NCI-H82 (cell line): ENCODE measurements around the gene RNF123.

Experiments
- DNase-seq: peaks from one replicate; lab custom pipeline; 2025; lab: John Stamatoyannopoulos, UW

The RNF123 gene

DNA sequence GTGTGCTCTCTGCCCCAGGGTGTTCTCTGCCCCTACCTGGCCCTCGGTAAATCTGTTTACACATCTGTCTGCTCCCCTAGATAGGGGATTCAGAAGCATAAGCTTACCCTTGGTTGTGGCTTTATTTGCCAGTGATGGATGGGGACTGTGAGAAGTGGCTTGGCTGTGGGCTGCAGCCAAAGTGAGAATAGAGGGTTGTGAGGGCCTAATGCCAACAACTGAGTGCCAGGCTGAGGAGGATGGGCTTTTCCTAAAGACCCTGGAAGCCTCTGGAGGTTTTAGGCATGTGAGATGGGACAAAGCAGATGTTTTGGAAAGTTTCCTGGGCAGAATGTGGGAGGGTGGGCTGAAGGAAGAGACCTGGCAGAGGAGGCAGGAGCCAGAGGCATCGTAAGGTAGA, 30.6 kb upstream of the RNF123 start:
- DNase-seq: no peak

DNA sequence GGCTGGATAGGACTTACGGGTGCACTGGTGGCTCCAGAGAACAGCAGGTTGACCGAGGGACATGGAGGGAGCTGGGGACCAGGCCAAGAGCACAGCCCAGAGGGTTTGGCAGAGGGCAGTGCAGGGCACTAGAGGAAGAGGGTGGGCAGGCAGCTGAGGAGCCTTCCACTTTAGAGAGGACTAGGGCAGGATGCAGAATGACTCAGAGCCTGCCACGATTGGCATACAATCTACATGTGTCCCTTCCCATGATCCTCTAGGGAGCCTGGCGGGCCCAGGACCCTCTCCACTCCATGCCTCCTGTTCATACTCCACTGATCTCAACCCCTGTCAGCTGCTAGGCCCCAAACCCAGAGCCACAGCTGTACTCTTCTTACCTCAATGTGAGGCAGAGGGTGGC, 29.6 kb upstream of the RNF123 start:
- DNase-seq: no peak

- no peak for DNase-seq
Measured at GRCh38 chr3:49661281-49661680, 28.1 kb upstream of the RNF123 start.

GRCh38 chr3:49662021-49662420, 27.3 kb upstream of the RNF123 start:
- no peak for DNase-seq

DNA sequence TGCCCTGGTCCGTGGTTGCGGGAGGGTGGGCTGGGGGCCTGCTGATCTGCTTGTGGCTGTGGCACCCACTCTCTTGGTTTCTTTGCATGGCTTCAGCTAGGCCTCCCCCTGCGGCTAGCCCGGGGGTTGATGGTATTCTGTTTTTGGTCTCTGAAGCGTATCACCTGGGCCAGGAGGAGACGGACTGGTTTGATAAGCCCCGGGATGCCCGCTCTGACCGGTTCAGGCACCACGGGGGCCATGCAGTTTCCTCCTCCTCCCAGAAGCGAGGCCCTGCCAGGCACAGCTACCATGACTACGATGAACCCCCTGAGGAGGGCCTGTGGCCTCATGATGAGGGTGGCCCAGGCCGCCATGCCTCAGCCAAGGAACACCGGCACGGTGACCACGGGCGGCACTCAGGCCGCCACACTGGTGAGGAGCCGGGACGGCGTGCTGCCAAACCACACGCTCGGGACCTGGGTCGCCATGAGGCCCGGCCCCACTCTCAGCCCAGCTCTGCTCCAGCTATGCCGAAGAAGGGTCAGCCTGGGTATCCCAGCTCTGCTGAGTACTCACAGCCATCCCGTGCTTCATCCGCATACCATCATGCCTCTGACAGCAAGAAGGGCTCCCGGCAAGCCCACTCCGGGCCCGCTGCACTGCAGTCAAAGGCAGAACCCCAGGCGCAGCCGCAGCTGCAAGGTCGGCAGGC, 26.5 kb upstream of the RNF123 start:
- DNase-seq: no peak

DNA sequence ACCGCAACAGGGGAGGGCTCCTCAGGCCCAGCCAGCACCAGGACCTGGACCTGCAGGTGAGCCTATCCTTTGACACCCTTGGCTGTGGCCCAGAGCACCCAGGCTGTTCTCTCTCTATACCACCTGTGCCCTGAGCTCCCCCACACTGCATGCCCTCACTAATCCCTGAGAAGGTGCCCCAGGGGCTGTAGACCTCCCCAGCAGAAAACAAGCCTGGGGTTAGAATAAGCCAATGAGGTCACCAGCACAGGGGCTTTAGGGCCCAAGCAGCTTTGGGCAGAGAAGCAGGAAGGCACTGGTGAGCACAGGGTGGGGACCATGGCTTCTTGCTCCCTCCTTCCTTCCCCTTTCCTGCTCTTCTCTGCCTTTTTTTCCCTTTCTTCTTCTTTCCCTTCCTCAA, 25.5 kb upstream of the RNF123 start:
- no peak for DNase-seq

DNA sequence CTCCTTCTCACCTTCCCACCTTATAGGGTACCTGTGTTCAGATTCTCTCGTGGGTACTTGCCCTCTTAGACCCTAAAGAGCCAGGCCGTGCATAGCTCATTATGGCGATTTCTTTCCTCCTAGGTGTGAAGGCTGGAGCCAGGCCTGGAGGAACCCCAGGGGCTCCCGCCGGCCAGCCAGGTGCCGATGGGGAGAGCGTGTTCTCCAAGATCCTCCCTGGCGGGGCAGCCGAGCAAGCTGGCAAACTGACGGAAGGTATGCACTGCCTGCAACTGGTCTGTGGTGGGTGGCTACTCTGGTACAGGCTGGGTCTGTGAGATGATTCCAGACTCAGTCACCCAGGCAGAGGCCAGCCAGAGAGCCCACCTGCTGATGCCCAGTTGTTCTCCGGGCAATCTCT, 25.1 kb upstream of the RNF123 start:
- DNase-seq: no peak

DNA sequence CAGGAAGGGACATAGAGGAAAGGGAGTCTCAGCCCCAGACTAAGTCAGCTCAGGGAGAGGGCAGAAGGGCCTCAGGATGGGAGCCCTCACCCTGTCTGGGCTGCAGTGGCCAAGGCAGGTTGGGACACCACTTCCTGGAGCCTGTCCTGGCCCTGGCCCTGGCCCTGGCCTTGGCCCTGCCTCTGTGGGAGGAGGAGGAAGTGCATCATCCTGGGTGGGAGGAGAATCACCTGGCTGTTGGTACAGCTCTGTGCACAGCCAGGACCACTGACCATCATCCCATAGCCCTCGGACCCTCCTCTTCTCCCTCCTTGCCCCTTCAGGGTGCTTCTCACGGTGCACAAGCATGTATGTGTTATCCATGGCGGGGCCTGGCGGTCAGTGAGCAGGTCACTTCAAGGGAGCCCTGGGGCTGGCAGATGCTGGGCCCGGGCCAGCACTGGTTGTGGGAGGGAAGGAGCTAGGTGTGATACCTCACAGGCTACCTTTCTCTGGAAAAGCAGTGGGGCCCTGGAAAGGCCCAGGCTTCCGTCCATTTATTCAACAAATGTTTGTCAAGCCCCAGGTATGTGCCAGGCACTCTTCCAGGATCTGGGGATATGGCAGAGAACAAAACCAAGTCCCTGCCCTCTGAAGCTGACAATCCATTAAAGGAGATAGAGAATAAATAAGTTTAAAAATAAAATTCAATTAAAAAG, 23.4 kb upstream of the RNF123 start:
- DNase-seq: no peak

- DNase-seq: no peak
Measured at GRCh38 chr3:49666592-49666991, 22.8 kb upstream of the RNF123 start.

GRCh38 chr3:49667701-49668413, 21.5 kb upstream of the RNF123 start:
- no peak for DNase-seq

DNA sequence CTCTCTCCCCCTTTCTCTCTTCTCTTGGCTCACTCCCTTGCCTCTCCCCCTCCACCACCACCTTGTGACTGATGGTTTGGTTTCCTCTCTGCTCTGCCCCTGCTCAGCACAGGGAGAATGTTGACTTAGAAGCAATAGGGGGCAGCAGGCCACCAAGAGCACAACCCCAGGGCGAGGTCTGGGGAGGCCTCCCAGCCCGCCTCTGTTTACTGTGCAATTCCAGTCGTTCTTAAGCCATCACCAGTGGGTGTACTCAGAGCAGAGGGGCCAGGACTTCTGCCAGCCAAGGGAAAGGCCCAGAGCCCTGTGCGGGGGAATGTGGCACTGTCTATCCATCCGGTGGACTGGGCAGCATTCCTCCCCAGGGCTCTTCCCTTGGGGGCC, 21.0 kb upstream of the RNF123 start:
- DNase-seq: peak; percentile 2

GRCh38 chr3:49668861-49669260, 20.5 kb upstream of the RNF123 start:
- DNase-seq: no peak

DNA sequence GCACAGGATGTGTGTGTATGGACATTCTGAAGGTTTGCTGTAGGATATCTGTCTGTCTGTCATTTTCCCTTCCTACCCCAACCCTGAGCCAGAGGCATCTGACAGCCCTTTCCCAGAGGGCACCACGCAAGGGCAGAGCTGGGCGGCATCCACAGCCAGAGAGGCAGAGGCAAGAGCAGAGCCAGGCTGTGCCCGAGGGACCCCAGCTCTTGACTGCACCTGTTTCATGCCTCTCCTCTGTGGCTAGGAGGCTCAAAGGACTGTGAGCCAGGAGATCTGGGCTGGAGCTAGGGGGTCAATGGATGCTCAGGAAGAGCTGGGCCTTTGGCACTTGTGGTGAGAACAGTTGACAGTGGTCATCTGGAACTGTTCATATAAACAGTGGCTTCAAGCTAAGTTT, 20.0 kb upstream of the RNF123 start:
- no peak for DNase-seq

GRCh38 chr3:49670940-49671290, 18.4 kb upstream of the RNF123 start:
- no peak for DNase-seq

GRCh38 chr3:49671291-49672288, 17.8 kb upstream of the RNF123 start:
- no peak for DNase-seq

DNA sequence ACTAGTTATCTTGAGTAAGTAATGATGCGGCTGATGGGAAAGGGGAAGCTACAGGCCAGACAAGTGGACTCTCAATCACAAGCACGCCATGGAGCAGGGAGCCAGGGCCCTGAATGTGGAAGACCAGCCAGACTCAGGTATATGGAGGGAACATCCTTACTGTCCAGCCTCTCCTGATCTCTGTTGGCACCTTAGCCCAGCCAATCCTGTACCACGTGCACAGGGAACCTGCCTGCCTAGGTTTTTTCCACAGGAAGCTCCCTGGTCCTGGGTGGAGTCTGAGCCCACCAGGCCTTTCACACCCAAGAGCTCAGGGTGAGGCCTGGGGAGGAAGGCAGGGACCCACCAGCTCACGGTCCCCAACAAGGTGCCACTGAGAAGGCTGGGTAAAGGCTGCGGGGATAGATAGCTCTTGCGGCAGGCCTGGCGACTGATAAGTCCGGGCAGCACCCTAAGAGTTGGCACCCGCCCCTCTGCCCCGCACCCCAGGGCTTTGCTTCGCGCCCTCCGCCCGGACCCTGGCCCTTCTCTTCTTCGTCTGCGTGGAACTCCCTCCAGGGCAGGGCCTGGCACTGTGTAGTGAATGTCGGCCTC, 16.1 kb upstream of the RNF123 start:
- no peak for DNase-seq

GRCh38 chr3:49673715-49674496, 15.5 kb upstream of the RNF123 start, which contains the start of gene APEH:
Gene APEH (plus strand): TSS chr3:49674351. CDS start chr3:49674402, 51 bp downstream.
- no peak for DNase-seq

GRCh38 chr3:49674497-49674983, 14.8 kb upstream of the RNF123 start:
- no peak for DNase-seq

DNA sequence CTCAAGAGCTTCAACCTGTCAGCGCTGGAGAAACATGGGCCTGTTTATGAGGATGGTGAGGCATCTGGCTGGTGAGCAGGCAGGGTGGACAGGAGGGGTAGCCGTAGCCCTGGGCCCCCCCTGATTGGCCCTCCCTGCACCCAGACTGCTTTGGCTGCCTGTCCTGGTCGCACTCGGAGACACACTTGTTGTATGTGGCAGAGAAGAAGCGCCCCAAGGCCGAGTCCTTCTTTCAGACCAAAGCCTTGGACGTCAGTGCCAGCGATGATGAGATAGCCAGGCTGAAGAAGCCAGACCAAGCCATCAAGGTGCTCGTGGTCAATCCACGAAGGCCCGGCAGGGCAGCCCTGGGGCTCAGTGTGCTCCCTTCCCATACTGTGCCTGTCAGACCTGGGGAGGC, 13.4 kb upstream of the RNF123 start:
- no peak for DNase-seq

- no peak for DNase-seq
Measured at GRCh38 chr3:49680493-49681231, 8.7 kb upstream of the RNF123 start.
